ENCODE data around the gene MAK.
A peak's percentile ranks its signal among the peaks of the same experiment; 100 is the strongest.

The MAK gene

GRCh38 chr6:10723567-10723881 is 114.8 kb downstream of the MAK start:
- Histone ChIP-seq H4K91ac (ENCODE audit: low read depth, low read length, poor library complexity) (no peak overlapping the region), H2BK15ac (ENCODE audit: low read length) (no peak overlapping the region), H2AK5ac (ENCODE audit: low read depth, low read length) (no peak overlapping the region), H3K4me3 (ENCODE audit: low read length in 2 of 2) (peak overlapping the region; percentile 85 to 87), H3K14ac (ENCODE audit: low read length) (no peak overlapping the region), H3K9ac (ENCODE audit: low read depth, low read length, poor library complexity) (no peak overlapping the region), H3K36me3 (replicated peaks in 1 of 2; ENCODE audit: control insufficient read depth in 2 of 2, insufficient read depth in 2 of 2, low read length in 2 of 2) (peaks cover 11 to 37% of the 10 kb centered on the region in 2 donors), H3K79me1 (ENCODE audit: low read depth, low read length) (peaks cover 6% of the 10 kb centered on the region), H3K4me1 (ENCODE audit: control insufficient read depth in 2 of 2, insufficient read depth in 1 of 2, low read depth in 1 of 2, low read length in 2 of 2) (peaks cover 7 to 15% of the 10 kb centered on the region in 2 donors), H2AFZ (ENCODE audit: low read length) (peak overlapping the region; percentile 82), H3K9me3 (replicated peaks in 1 of 2; ENCODE audit: control insufficient read depth in 2 of 2, insufficient read depth in 1 of 2, low read depth in 1 of 2, low read length in 2 of 2) (peaks cover 2 to 7% of the 10 kb centered on the region in 2 donors), H2BK12ac (ENCODE audit: low read length) (no peak overlapping the region), H3K23ac (ENCODE audit: low read depth, low read length, poor library complexity) (no peak overlapping the region), H3K4me2 (ENCODE audit: insufficient read depth, low read length, poor library complexity, severe bottlenecking) (peak overlapping the region; percentile 50), H3K27ac (replicated peaks; ENCODE audit: low read length) (peak overlapping the region; percentile 92), H2BK120ac (ENCODE audit: low read depth, low read length) (no peak overlapping the region), H4K8ac (ENCODE audit: low read depth, low read length) (no peak overlapping the region), H3K27me3 (ENCODE audit: control insufficient read depth in 3 of 3, insufficient read depth in 3 of 3, low read depth in 1 of 3, low read length in 3 of 3) (no peaks in the 10 kb centered on the region), H3K18ac (ENCODE audit: low read length) (no peak overlapping the region), H3K4ac (ENCODE audit: low read length) (no peak overlapping the region), H2BK5ac (ENCODE audit: low read length) (no peak overlapping the region)
- DNase-seq (ENCODE audit: low spot score) = no peak
- no CpG with 5 or more reads among the region's 7 CpGs for whole genome bisulfite sequencing, 2 donors (ENCODE audit: extremely low coverage in 2 of 2, insufficient read length in 2 of 2, insufficient replicate concordance in 1 of 2)

- Histone ChIP-seq H2AFZ (ENCODE audit: low read length) (peak within 1 kb of the TSS; percentile 82), H3K27me3 (ENCODE audit: control insufficient read depth in 3 of 3, insufficient read depth in 3 of 3, low read depth in 1 of 3, low read length in 3 of 3) (no peaks in the 10 kb centered on the region), H3K14ac (ENCODE audit: low read length) (no peak within 1 kb of the TSS), H3K4me1 (ENCODE audit: control insufficient read depth in 2 of 2, insufficient read depth in 1 of 2, low read depth in 1 of 2, low read length in 2 of 2) (peaks cover 7 to 15% of the 10 kb centered on the region in 2 donors), H3K4me2 (ENCODE audit: insufficient read depth, low read length, poor library complexity, severe bottlenecking) (peak within 1 kb of the TSS; percentile 50), H3K4ac (ENCODE audit: low read length) (no peak within 1 kb of the TSS), H3K27ac (replicated peaks; ENCODE audit: low read length) (peak within 1 kb of the TSS; percentile 92), H2AK5ac (ENCODE audit: low read depth, low read length) (no peak within 1 kb of the TSS), H3K4me3 (ENCODE audit: low read length in 2 of 2) (peak within 1 kb of the TSS; percentile 85 to 87), H3K36me3 (replicated peaks in 1 of 2; ENCODE audit: control insufficient read depth in 2 of 2, insufficient read depth in 2 of 2, low read length in 2 of 2) (peaks cover 9 to 32% of the 10 kb centered on the region in 2 donors), H2BK5ac (ENCODE audit: low read length) (no peak within 1 kb of the TSS), H3K18ac (ENCODE audit: low read length) (peak within 1 kb of the TSS; percentile 44), H2BK120ac (ENCODE audit: low read depth, low read length) (no peak within 1 kb of the TSS), H3K9me3 (replicated peaks in 1 of 2; ENCODE audit: control insufficient read depth in 2 of 2, insufficient read depth in 1 of 2, low read depth in 1 of 2, low read length in 2 of 2) (peaks cover 2 to 12% of the 10 kb centered on the region in 2 donors), H2BK15ac (ENCODE audit: low read length) (no peak within 1 kb of the TSS), H3K9ac (ENCODE audit: low read depth, low read length, poor library complexity) (no peak within 1 kb of the TSS), H3K79me1 (ENCODE audit: low read depth, low read length) (peaks cover 6% of the 10 kb centered on the region), H4K91ac (ENCODE audit: low read depth, low read length, poor library complexity) (no peak within 1 kb of the TSS), H3K23ac (ENCODE audit: low read depth, low read length, poor library complexity) (peak within 1 kb of the TSS; percentile 92), H2BK12ac (ENCODE audit: low read length) (no peak within 1 kb of the TSS), H4K8ac (ENCODE audit: low read depth, low read length) (no peak within 1 kb of the TSS)
- DNase-seq (ENCODE audit: low spot score) = peak; percentile 94
- no CpG with 5 or more reads among the region's 55 CpGs for WGBS, 2 donors (ENCODE audit: extremely low coverage in 2 of 2, insufficient read length in 2 of 2, insufficient replicate concordance in 1 of 2)
Measured at GRCh38 chr6:10722820-10723566, 115.3 kb downstream of the MAK start, which contains the start of gene TMEM14C. TMEM14C (plus strand) TSS chr6:10723070; CDS start chr6:10724614, 1,544 bp downstream.

GRCh38 chr6:10722570-10722819 is 115.8 kb downstream of the MAK start:
- Histone ChIP-seq H3K4me1 (ENCODE audit: control insufficient read depth in 2 of 2, insufficient read depth in 1 of 2, low read depth in 1 of 2, low read length in 2 of 2) (peaks cover 7 to 15% of the 10 kb centered on the region in 2 donors), H3K4me3 (ENCODE audit: low read length in 2 of 2) (peak overlapping the region; percentile 63 to 87), H2AFZ (ENCODE audit: low read length) (peak overlapping the region; percentile 82), H3K9me3 (replicated peaks in 1 of 2; ENCODE audit: control insufficient read depth in 2 of 2, insufficient read depth in 1 of 2, low read depth in 1 of 2, low read length in 2 of 2) (peaks cover 2 to 15% of the 10 kb centered on the region in 2 donors), H2BK12ac (ENCODE audit: low read length) (no peak overlapping the region), H3K9ac (ENCODE audit: low read depth, low read length, poor library complexity) (no peak overlapping the region), H3K27ac (replicated peaks; ENCODE audit: low read length) (peak overlapping the region; percentile 61), H4K8ac (ENCODE audit: low read depth, low read length) (no peak overlapping the region), H4K91ac (ENCODE audit: low read depth, low read length, poor library complexity) (no peak overlapping the region), H3K18ac (ENCODE audit: low read length) (peak overlapping the region; percentile 22), H3K14ac (ENCODE audit: low read length) (no peak overlapping the region), H2BK5ac (ENCODE audit: low read length) (no peak overlapping the region), H3K79me1 (ENCODE audit: low read depth, low read length) (peaks cover 4% of the 10 kb centered on the region), H3K4me2 (ENCODE audit: insufficient read depth, low read length, poor library complexity, severe bottlenecking) (no peak overlapping the region), H2BK120ac (ENCODE audit: low read depth, low read length) (no peak overlapping the region), H3K27me3 (ENCODE audit: control insufficient read depth in 3 of 3, insufficient read depth in 3 of 3, low read depth in 1 of 3, low read length in 3 of 3) (no peaks in the 10 kb centered on the region), H2BK15ac (ENCODE audit: low read length) (no peak overlapping the region), H3K23ac (ENCODE audit: low read depth, low read length, poor library complexity) (no peak overlapping the region), H2AK5ac (ENCODE audit: low read depth, low read length) (no peak overlapping the region), H3K36me3 (replicated peaks in 1 of 2; ENCODE audit: control insufficient read depth in 2 of 2, insufficient read depth in 2 of 2, low read length in 2 of 2) (peaks cover 6 to 28% of the 10 kb centered on the region in 2 donors), H3K4ac (ENCODE audit: low read length) (no peak overlapping the region)
- no CpG with 5 or more reads among the region's 6 CpGs for WGBS, 2 donors (ENCODE audit: extremely low coverage in 2 of 2, insufficient read length in 2 of 2, insufficient replicate concordance in 1 of 2)
- no peak for DNase-seq (ENCODE audit: low spot score)

GRCh38 chr6:10721850-10722569 is 116.3 kb downstream of the MAK start:
- no peak for DNase-seq (ENCODE audit: low spot score)
- Histone ChIP-seq H3K23ac (ENCODE audit: low read depth, low read length, poor library complexity) (no peak overlapping the region), H2BK15ac (ENCODE audit: low read length) (no peak overlapping the region), H3K36me3 (replicated peaks in 1 of 2; ENCODE audit: control insufficient read depth in 2 of 2, insufficient read depth in 2 of 2, low read length in 2 of 2) (peaks cover 5 to 28% of the 10 kb centered on the region in 2 donors), H2BK12ac (ENCODE audit: low read length) (no peak overlapping the region), H4K8ac (ENCODE audit: low read depth, low read length) (no peak overlapping the region), H3K27ac (replicated peaks; ENCODE audit: low read length) (peak overlapping the region; percentile 61), H2AFZ (ENCODE audit: low read length) (peak overlapping the region; percentile 82), H3K9me3 (replicated peaks in 1 of 2; ENCODE audit: control insufficient read depth in 2 of 2, insufficient read depth in 1 of 2, low read depth in 1 of 2, low read length in 2 of 2) (peaks cover 2 to 15% of the 10 kb centered on the region in 2 donors), H2BK120ac (ENCODE audit: low read depth, low read length) (no peak overlapping the region), H3K4me2 (ENCODE audit: insufficient read depth, low read length, poor library complexity, severe bottlenecking) (no peak overlapping the region), H3K79me1 (ENCODE audit: low read depth, low read length) (peaks cover 4% of the 10 kb centered on the region), H3K4me3 (ENCODE audit: low read length in 2 of 2) (peak overlapping the region; percentile 63 to 87), H2BK5ac (ENCODE audit: low read length) (no peak overlapping the region), H3K27me3 (ENCODE audit: control insufficient read depth in 3 of 3, insufficient read depth in 3 of 3, low read depth in 1 of 3, low read length in 3 of 3) (no peaks in the 10 kb centered on the region), H2AK5ac (ENCODE audit: low read depth, low read length) (no peak overlapping the region), H4K91ac (ENCODE audit: low read depth, low read length, poor library complexity) (no peak overlapping the region), H3K4me1 (ENCODE audit: control insufficient read depth in 2 of 2, insufficient read depth in 1 of 2, low read depth in 1 of 2, low read length in 2 of 2) (peaks cover 7 to 15% of the 10 kb centered on the region in 2 donors), H3K18ac (ENCODE audit: low read length) (no peak overlapping the region), H3K4ac (ENCODE audit: low read length) (no peak overlapping the region), H3K14ac (ENCODE audit: low read length) (no peak overlapping the region), H3K9ac (ENCODE audit: low read depth, low read length, poor library complexity) (no peak overlapping the region)
- WGBS, 2 donors (ENCODE audit: extremely low coverage in 2 of 2, insufficient read length in 2 of 2, insufficient replicate concordance in 1 of 2) = no CpG with 5 or more reads among the region's 11 CpGs

Measured in neuronal stem cell (in vitro differentiated cells).